Activated naive CD8-positive, alpha-beta T cell treated with anti-CD3 and anti-CD28 coated beads, Interleukin-2, amount 10 ng/mL, durations not matched to agents 7 days and 5 days (primary cell): ENCODE measurements around the gene CDK15. TPM values are rescaled to one million over a fixed set of nuclear protein-coding genes. Genes with fewer than 3 reads are reported as not detected.

Experiments used
- ATAC-seq: fragments of 150-1000 bp; cut with Tn5 transposase; one replicate; pipeline ENCODE4 v1.10.0; 2021; ENCODE audit warnings: low read depth, moderate library complexity
- POLR2A ChIA-PET: fragments of 350-600 bp; sonication (Branson Sonifier 250); formaldehyde crosslinking; loops from one replicate; lab custom pipeline; 2021; ENCODE audit warnings: antibody characterized with exemption; lab: Charles Lee
- DNase-seq: peaks from one replicate; pipeline ENCODE4 v3.0.0; 2021
- H3K27ac Mint-ChIP-seq: one replicate; pipeline ENCODE4 v1.8.0; 2022; ENCODE audit warnings: mild to moderate bottlenecking, mixed read lengths
- H3K27me3 Mint-ChIP-seq: one replicate; pipeline ENCODE4 v1.8.0; 2022; ENCODE audit warnings: mild to moderate bottlenecking, moderate library complexity, mixed read lengths
- H3K36me3 Mint-ChIP-seq: one replicate; pipeline ENCODE4 v1.8.0; 2021; ENCODE audit warnings: mild to moderate bottlenecking, mixed read lengths
- H3K4me1 Mint-ChIP-seq: one replicate; pipeline ENCODE4 v1.8.0; 2021; ENCODE audit warnings: mixed read lengths
- H3K4me3 Mint-ChIP-seq: one replicate; pipeline ENCODE4 v1.8.0; 2022; ENCODE audit warnings: mild to moderate bottlenecking, moderate library complexity, mixed read lengths
- H3K9me3 Mint-ChIP-seq: one replicate; pipeline ENCODE4 v1.8.0; 2021; ENCODE audit warnings: mixed read lengths
- total RNA-seq, 2 experiments: library from RNA; stranded (reverse); gene quantifications; one replicate each; pipeline ENCODE4 v1.2.3, GENCODE V29; 2021

The CDK15 gene
- total RNA-seq, 2 experiments from 2014 or later = not detected

DNA sequence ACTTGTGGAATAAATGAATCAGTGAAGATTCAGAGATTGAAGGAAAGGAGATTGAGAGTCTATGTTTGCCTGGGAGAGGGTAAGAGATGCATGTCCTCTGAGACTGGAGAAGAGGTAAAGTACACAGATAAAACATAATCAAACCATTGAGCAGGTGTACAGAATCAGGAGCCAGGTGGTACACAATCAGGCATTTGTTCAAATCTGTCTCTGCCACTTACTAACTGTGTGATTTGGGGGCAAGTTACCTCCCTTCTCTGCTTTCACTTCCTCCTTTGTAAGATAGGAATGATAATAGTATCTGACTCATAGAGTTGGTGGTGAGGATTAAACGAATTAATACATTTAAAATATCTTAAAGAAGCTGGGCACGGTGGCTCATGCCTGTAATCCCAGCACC is 94.0 kb downstream of the CDK15 start:
- DNase-seq (no peak), ATAC-seq (no peak)
- Mint-ChIP-seq H3K27ac (no peak overlapping the region), H3K9me3 (no peaks in the 10 kb centered on the region), H3K27me3 (peaks cover 30% of the 10 kb centered on the region), H3K36me3 (no peaks in the 10 kb centered on the region), H3K4me3 (no peak overlapping the region), H3K4me1 (peaks cover 13% of the 10 kb centered on the region)
- POLR2A ChIA-PET = no interaction called here

DNA sequence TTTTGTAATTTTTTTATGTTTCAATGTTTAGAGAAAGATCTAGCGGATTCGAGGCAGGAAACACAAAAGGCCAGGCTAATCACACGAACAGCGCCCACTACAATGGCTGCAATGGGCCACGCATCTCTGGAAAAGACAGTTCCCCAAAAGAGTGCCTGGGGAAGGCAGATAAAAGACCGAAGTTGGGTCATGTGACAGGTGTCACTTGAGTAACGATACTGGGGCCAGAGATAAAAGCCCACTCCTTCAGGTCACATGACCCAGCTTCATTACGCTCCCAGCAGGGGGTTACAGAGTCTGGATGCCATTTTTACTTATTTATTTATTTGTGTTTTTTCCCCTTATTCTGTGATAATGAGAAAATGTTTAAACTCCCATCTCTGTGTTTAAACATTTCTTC is 95.4 kb downstream of the CDK15 start:
- POLR2A ChIA-PET = no interaction called here
- no peaks in the 10 kb centered on the region for H3K9me3 Mint-ChIP-seq

GRCh38 chr2:201904538-201905420 is 98.4 kb downstream of the CDK15 start:
- POLR2A ChIA-PET = no interaction called here
- Mint-ChIP-seq H3K27ac (no peak overlapping the region), H3K4me1 (peaks cover 18% of the 10 kb centered on the region), H3K9me3 (no peaks in the 10 kb centered on the region), H3K4me3 (no peak overlapping the region), H3K36me3 (no peaks in the 10 kb centered on the region), H3K27me3 (peaks cover 30% of the 10 kb centered on the region)
- DNase-seq (no peak), ATAC-seq (no peak)

More for the DNA sequence above, 95.4 kb downstream of the CDK15 start:
- peaks cover 35% of the 10 kb centered on the region for H3K27me3 Mint-ChIP-seq
- ATAC-seq (no peak), DNase-seq (no peak)
- peak overlapping the region; percentile 64 for H3K4me3 Mint-ChIP-seq
- peak overlapping the region; percentile 30 for H3K27ac Mint-ChIP-seq
- H3K4me1 Mint-ChIP-seq = peaks cover 13% of the 10 kb centered on the region
- H3K36me3 Mint-ChIP-seq = no peaks in the 10 kb centered on the region

GRCh38 chr2:201906777-201907562 is 100.6 kb downstream of the CDK15 start:
- Mint-ChIP-seq H3K27me3 (peaks cover 26% of the 10 kb centered on the region), H3K27ac (no peak overlapping the region), H3K9me3 (no peaks in the 10 kb centered on the region), H3K4me3 (no peak overlapping the region), H3K4me1 (peaks cover 20% of the 10 kb centered on the region), H3K36me3 (no peaks in the 10 kb centered on the region)
- POLR2A ChIA-PET = no interaction called here
- ATAC-seq (no peak), DNase-seq (no peak)

- ATAC-seq (no peak), DNase-seq (no peak)
- Mint-ChIP-seq H3K36me3 (no peaks in the 10 kb centered on the region), H3K27ac (no peak overlapping the region), H3K27me3 (peaks cover 23% of the 10 kb centered on the region), H3K9me3 (no peaks in the 10 kb centered on the region), H3K4me3 (no peak overlapping the region), H3K4me1 (peaks cover 20% of the 10 kb centered on the region)
- POLR2A ChIA-PET = no interaction called here
These were observed 101.2 kb downstream of the CDK15 start for GRCh38 chr2:201907563-201907881.

DNA sequence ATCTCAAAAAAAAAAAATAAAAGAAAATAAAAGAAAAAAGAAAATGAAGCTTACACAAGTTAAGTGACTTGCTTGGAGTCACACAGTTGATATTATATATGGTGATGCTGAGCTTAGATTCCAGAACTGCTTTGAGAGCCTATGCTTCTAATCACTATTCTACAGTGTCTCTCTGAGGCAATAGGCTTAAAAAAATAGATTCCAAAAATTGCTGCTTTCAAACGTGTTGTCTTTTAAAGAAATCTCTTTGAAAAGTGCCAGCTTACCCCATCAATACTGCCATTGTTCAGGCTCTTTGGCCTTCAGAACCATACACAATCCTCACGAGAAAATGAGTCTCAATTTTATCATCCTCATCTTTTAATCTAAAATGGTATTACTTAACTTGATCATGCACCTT is 102.6 kb downstream of the CDK15 start:
- Mint-ChIP-seq H3K9me3 (no peaks in the 10 kb centered on the region), H3K27me3 (peaks cover 20% of the 10 kb centered on the region), H3K27ac (no peak overlapping the region), H3K4me3 (no peak overlapping the region), H3K36me3 (no peaks in the 10 kb centered on the region), H3K4me1 (peaks cover 20% of the 10 kb centered on the region)
- POLR2A ChIA-PET = no interaction called here
- ATAC-seq (no peak), DNase-seq (no peak)

- H3K27ac Mint-ChIP-seq = peak overlapping the region; percentile 85
- DNase-seq (no peak), ATAC-seq (no peak)
- POLR2A ChIA-PET = no interaction called here
- no peaks in the 10 kb centered on the region for H3K9me3 Mint-ChIP-seq
- no peaks in the 10 kb centered on the region for H3K36me3 Mint-ChIP-seq
- H3K4me1 Mint-ChIP-seq = peaks cover 19% of the 10 kb centered on the region
- peaks cover 18% of the 10 kb centered on the region for H3K27me3 Mint-ChIP-seq
- H3K4me3 Mint-ChIP-seq = peak overlapping the region; percentile 70
These were observed 103.0 kb downstream of the CDK15 start for GRCh38 chr2:201909348-201909747.

DNA sequence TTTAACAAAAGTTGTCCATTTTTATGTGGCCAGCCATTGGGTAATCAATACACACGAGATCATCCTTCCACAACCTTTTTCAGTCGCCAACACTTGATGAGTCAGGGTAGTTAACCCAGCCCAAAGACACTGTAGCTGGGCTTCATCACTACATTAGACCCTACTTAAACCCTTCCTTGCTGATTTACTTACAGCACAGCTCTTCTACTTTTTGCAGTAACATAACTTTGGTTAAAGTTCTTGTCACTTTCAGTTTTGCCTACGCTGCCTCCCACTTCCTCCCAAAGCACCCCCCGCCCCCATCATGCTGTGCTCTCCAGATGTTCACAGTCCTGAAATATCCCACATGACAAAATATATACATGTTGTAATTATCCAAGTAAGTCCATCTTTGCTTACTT is 103.6 kb downstream of the CDK15 start:
- POLR2A ChIA-PET = no interaction called here
- H3K4me3 Mint-ChIP-seq = peak overlapping the region; percentile 70

GRCh38 chr2:201911372-201911771 is 105.0 kb downstream of the CDK15 start:
- no peak for ATAC-seq

More for the DNA sequence above, 103.6 kb downstream of the CDK15 start:
- DNase-seq = no peak
- Mint-ChIP-seq H3K27ac (peak overlapping the region; percentile 85), H3K36me3 (no peaks in the 10 kb centered on the region), H3K27me3 (peaks cover 12% of the 10 kb centered on the region), H3K9me3 (no peaks in the 10 kb centered on the region), H3K4me1 (peaks cover 14% of the 10 kb centered on the region)
- ATAC-seq = peak; percentile 75

DNA sequence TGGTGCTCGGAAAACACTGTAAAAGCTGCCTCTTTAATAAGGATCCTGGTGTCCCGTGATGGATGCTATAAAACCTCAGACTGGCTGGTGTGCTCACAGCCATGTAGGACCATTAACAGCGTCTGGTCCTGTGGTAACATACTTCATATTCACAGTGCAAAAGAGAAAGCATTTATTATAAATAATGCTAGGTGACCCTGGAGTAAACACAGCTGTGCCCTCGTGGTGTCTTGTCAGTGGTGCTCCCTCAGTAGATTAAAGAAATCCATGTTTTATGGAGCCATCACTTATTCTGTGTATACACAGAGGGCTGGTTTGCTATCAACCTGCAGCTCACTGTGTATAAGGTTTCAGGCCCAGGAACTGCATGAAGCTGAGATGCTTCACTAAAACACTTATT is 106.9 kb downstream of the CDK15 start:
- Mint-ChIP-seq H3K9me3 (no peaks in the 10 kb centered on the region), H3K36me3 (no peaks in the 10 kb centered on the region), H3K27me3 (no peaks in the 10 kb centered on the region), H3K4me1 (peaks cover 11% of the 10 kb centered on the region), H3K4me3 (no peak overlapping the region), H3K27ac (no peak overlapping the region)
- ATAC-seq (no peak), DNase-seq (no peak)
- POLR2A ChIA-PET = interaction anchor here (0.7 kb wide), 1 partner anchor 101 kb away, joined by 3 read pairs; no protein-coding TSS in a partner anchor

More at GRCh38 chr2:201911372-201911771, 105.0 kb downstream of the CDK15 start:
- Mint-ChIP-seq H3K4me3 (no peak overlapping the region), H3K4me1 (peaks cover 11% of the 10 kb centered on the region), H3K27ac (no peak overlapping the region), H3K9me3 (no peaks in the 10 kb centered on the region), H3K27me3 (peaks cover 3% of the 10 kb centered on the region), H3K36me3 (no peaks in the 10 kb centered on the region)
- no peak for DNase-seq
- POLR2A ChIA-PET = no interaction called here

GRCh38 chr2:201915446-201915845 is 109.1 kb downstream of the CDK15 start:
- ATAC-seq (no peak), DNase-seq (no peak)
- no peak overlapping the region for H3K27ac Mint-ChIP-seq
- H3K9me3 Mint-ChIP-seq = no peaks in the 10 kb centered on the region
- POLR2A ChIA-PET = no interaction called here
- H3K4me3 Mint-ChIP-seq = no peak overlapping the region
- no peaks in the 10 kb centered on the region for H3K4me1 Mint-ChIP-seq
- H3K36me3 Mint-ChIP-seq = no peaks in the 10 kb centered on the region
- H3K27me3 Mint-ChIP-seq = no peaks in the 10 kb centered on the region

DNA sequence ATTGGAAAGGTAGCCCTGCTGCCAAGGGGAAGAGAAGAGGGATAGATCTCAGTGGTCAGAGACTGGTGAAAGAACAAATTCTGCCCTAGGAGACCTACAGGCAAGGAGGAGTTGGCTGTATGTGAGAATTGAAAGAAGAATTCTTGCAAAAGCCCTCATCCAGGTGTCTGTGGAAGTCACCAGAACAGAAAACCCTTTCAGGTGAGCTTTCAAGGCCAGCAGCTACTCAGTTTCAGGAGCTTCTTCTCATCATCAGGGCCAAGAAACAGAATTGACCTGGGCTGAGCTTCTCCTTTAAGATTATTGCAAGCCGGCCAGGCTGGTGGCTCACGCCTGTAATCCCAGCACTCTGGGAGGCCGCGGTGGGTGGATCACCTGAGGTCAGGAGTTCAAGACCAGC is 110.2 kb downstream of the CDK15 start:
- no peak for ATAC-seq
- H3K9me3 Mint-ChIP-seq = no peaks in the 10 kb centered on the region
- H3K4me3 Mint-ChIP-seq = no peak overlapping the region
- DNase-seq = no peak
- no peak overlapping the region for H3K27ac Mint-ChIP-seq
- no peaks in the 10 kb centered on the region for H3K4me1 Mint-ChIP-seq
- POLR2A ChIA-PET = no interaction called here
- H3K36me3 Mint-ChIP-seq = no peaks in the 10 kb centered on the region
- H3K27me3 Mint-ChIP-seq = peaks cover 3% of the 10 kb centered on the region

DNA sequence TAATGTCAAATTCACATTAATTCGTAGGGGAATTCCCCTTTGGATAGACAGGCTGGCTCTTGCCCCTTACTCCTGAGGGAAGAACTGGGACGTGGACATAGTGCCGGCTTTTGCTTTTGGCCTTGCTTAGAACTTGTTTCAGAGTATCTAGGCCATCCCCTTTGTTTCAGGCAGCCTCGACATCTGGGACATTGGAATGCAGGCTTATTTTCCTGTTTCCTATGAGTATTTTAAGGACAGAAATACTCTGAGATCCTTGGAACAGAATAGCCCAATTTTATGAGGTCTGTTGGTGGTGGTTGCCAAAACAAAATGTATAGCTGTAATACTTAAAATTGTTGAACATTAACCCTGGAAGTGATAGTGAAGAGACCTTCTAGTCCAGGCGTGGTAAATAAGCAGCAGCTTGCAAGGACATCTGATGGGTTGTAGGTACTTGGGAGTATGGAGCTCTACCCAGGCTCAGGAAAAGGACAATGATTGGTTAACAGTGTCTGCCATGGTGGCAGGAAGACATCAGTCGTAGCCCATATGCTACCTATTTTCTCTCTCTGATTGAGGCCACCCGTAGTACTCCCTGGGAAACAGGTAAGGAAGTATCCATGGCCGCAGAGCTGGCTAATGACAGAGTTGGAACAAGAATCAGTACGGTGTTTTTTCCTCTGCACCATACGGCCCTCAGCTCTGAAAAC is 112.4 kb downstream of the CDK15 start:
- peaks cover 2% of the 10 kb centered on the region for H3K9me3 Mint-ChIP-seq
- H3K4me3 Mint-ChIP-seq = no peak overlapping the region
- POLR2A ChIA-PET = no interaction called here
- no peak for ATAC-seq
- DNase-seq = no peak
- peaks cover 3% of the 10 kb centered on the region for H3K27me3 Mint-ChIP-seq
- no peaks in the 10 kb centered on the region for H3K4me1 Mint-ChIP-seq
- no peaks in the 10 kb centered on the region for H3K36me3 Mint-ChIP-seq
- no peak overlapping the region for H3K27ac Mint-ChIP-seq
